ENCODE data around the gene KCTD5.
"Not testable (repeated sequence)": the region's sequence is repeated elsewhere in the genome, so short reads cannot be mapped to it uniquely, and the experiment has no call there.

KCTD5 gene

DNA sequence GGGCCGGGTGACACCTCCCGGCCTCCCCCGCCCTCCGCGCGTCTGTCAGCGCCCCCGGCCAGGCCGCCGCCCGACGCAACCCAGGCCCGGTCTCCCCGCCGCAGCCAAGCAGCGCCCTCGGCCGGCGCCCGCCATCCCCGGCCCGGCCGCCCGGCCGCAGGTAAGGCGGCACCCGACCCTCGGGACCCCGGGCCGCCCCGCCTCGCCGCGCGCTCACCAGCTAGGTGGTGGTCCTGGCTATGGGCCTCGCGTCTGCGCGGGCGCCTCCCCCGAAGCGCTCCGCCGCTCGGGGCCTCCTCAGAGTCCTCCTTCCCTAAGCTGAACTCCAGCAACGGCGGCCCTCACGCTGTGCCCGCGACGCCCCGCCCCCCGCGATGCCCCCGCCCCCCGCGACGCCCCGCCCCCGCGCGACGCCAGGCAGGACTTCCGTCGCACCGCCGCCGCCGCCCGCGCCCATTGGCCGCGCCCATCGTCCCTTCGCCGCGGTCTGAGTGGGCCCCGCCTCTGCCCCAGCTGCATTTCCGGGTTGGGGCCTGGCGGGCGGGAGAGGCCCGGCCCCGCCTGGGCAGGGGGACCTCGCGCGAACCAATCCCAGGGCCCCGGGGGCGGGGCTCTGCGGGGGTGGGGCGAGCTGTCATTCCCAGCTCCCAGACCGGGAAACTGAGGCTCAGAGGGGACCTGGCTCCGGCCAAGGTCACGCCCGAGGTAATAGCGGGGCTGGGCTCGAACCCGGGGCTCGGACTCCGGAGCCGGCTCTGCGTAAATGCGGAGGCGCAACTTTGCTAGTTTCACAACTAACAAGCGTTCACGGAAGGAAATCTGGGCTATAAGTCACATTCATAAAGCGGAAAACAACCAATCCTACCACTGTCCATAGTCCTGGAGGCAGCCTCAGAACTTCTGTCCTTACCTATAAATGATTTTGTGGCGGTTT is 9.0 kb upstream of the KCTD5 start:
- peak; percentile 93 for DNase-seq

GRCh38 chr16:2675021-2675420 is 7.3 kb upstream of the KCTD5 start:
- DNase-seq: no peak

GRCh38 chr16:2675714-2676113 is 6.6 kb upstream of the KCTD5 start:
- no peak for DNase-seq

- not testable (repeated sequence) for DNase-seq
These were observed 5.4 kb upstream of the KCTD5 start for GRCh38 chr16:2676937-2677336.

- not testable (repeated sequence) for DNase-seq
These were observed 3.9 kb upstream of the KCTD5 start for GRCh38 chr16:2678206-2678965.

GRCh38 chr16:2679902-2680301 is 2.4 kb upstream of the KCTD5 start:
- DNase-seq: not testable (repeated sequence)

DNA sequence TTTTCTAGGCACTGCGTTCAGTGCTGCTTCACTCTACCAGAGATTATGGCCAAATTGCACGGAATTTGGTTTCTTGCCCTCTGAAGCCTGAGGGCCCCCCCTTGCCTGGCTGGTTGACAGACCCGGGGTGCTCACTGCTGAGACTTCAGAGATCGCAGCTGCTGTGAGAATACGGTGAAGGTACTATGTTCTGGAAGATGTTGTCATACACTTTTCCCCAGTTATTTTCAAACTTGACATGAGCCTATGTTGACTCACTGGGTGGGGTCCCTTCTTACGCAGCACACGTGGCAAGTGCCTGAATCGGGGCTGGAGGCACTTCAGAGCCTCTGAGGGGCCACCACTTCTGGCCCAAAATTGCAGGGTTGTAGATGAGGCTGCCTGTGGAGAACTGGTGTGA is 2.0 kb upstream of the KCTD5 start:
- not testable (repeated sequence) for DNase-seq

- not testable (repeated sequence) for DNase-seq
These were observed 718 bp downstream of the KCTD5 start for GRCh38 chr16:2683041-2683440.

- DNase-seq: not testable (repeated sequence)
These were observed 3.8 kb downstream of the KCTD5 start for GRCh38 chr16:2686075-2686474.

DNA sequence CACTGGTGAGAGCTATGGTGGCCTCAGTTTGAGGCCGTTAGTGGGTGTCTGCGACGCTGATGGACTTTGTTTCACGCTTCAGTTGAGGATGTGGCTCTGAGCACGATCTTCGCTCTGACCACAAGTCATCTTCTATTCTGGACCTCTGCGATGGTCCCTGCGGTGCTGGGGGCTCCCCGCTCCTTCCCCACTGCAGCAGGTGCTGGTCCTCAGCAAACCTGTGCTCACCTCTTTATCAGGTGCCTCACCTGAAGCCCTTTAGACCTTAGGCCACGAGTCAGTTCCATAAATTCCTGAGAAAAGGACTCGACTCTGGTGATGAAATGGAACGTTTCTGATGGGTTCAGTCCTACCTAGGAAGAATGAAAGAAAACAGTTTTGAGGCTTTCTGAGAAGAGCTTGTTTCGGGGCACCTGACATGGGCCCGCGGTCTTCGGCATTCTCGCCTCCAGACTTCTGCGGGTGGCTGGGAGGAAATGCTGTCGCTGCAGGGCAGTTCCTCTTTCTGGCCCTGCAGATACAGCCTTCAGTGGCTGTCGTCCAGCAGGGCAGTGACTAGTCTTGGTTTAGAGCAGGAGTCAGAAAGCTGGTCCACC is 4.7 kb downstream of the KCTD5 start:
- DNase-seq: no peak

GRCh38 chr16:2687531-2688308 is 5.4 kb downstream of the KCTD5 start:
- no peak for DNase-seq

GRCh38 chr16:2689422-2689821 is 7.1 kb downstream of the KCTD5 start:
- not testable (repeated sequence) for DNase-seq

- DNase-seq: no peak
These were observed 7.9 kb downstream of the KCTD5 start for GRCh38 chr16:2689968-2690801.

DNA sequence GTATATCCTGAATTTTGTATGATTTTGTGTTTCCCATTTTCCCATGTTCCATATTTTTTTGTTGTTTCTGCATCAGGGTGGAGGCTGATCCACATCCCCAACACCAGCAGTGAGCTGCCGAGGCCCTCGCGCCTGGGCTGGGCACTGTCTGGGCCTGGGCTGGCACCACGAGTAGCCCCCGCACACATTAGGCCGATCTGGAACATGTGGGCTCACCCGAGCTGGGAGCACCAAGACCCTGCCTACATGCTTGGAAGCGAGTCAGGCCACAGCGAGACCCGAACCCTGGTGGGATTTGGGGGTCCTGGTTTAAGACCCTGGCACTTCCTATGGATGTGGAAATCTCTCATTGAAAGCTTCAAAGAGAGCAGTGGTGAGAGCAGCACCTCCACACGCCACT is 8.5 kb downstream of the KCTD5 start:
- DNase-seq: no peak

- peak; percentile 69 for DNase-seq
These were observed 9.3 kb downstream of the KCTD5 start for GRCh38 chr16:2691491-2692248.

- peak; percentile 77 for DNase-seq
These were observed 10.1 kb downstream of the KCTD5 start for GRCh38 chr16:2692251-2692947.

- DNase-seq: no peak
These were observed 10.8 kb downstream of the KCTD5 start for GRCh38 chr16:2692948-2693651.

- DNase-seq: not testable (repeated sequence)
These were observed 14.4 kb downstream of the KCTD5 start for GRCh38 chr16:2696601-2697250.

DNA sequence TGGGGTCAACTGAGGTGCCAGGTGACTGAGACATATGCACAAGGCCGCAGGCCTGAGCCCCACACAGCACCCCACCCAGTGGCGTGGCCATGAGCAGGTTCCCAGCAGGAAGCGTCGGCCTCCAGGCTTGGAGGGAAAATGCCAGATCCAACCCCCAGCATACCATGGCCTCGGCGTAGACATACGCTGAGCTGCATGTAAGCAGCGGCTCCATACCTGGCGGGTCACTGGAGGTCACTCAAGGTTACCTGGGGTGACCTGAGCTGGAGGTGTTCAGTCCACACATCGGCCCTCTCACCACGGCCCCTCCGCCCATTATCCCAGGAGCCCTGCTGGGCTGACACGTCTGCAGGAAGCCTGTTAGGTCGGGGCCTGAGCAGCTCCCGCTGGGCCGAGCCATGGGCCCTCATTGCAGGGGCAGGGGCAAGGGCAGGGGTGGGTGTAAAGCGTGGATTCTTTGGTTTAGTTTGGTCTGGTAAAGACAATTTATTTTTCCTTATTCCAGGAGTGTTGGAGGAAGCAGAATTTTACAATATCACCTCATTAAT is 15.2 kb downstream of the KCTD5 start:
- no peak for DNase-seq

Measured in NCI-H1092 treated with DMSO at 0.1 percent for 48 hours (cell line).